Epithelial cell of prostate (primary cell): ENCODE measurements around the gene OASL.

Experiments
- DNase-seq: peaks from one replicate; pipeline ENCODE4 v3.0.0-alpha.2; 2011; ENCODE audit warnings: low read depth, low spot score
- H3K27ac ChIP-seq: fragments of 450-650 bp; 2 replicates; pipeline ENCODE4 v1.5.1; 2017; ENCODE audit warnings: mild to moderate bottlenecking

The OASL gene

GRCh38 chr12:121018860-121019617, 20.0 kb downstream of the OASL start:
- DNase-seq = no peak
- H3K27ac ChIP-seq = no peak overlapping the region

DNA sequence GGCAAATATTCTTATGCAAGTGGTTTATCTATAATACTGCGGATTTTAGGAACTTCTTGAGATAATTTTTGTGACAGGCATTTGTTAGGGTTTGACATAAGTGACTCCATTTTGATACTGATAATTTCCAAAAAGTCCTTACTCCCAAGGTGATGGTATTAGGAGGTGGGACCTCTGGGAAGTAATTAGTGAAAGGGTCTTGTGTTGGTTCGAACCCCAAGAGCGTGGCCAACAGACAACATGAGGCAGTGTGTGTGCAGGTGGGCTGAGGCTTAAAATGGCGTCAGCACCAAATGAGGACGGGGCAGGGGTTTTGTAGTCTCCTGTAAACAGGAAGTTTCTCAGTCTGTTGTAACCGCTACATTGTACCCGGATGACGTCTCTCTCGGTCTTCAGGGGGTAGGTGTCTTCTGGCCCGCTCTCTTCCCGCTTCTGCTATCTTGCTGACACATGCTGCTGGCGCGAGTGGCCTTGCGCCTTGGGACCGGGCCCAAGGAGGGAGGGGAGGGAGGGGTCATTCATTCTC, 21.0 kb downstream of the OASL start:
- DNase-seq = no peak

DNA sequence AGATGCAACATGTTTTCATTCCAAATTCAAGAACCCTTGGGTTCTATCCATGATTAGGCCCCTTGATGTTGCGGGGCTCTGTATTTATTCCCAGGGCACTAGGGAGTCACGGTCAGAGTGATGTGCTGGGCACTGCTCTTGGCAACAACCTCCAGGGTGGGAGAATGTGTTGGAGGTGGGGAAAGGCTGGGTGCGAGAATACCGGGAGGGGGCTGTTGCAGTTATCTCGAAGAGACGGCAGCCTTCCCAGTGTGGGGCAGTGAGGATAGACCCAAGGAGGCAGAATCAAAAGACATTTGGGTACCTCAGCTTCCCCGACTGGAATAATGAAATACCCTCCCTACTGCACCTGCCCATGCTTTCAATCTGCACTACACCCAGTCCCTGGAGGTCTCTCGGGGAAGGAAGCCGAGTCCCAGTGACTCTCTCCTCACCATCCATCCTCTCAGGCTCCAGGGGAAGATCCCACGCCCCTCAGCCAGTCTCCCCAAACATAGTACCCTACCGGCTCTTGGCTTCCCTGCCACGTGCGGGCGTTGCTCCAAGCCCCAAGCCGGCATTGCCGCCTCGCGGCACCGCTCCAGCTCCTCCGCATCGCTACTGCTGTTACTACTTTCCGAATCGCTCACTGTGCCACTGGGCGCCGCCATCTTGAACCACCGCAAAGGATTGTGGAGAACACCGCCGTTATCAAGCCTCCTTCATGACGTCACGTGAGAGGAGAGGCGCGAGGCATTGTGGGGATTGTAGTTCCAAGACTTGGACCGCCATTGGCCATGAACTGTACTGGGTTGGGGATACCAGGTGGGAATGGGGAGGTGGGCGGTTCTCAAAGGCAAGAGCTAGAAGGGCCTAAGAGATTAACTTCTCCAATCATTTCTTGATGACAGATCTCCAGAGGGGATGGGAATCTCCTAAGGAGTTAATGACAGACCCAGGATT, 22.9 kb downstream of the OASL start, which contains the start of gene C12orf43:
Gene C12orf43, minus strand, starts transcription at position 663 of the 942 bp plus-strand sequence. Its CDS starts 13 bp downstream, at position 650.
- DNase-seq = peak; percentile 50
- peak within 1 kb of the TSS; percentile 48 for H3K27ac ChIP-seq

More for the DNA sequence above, 21.0 kb downstream of the OASL start:
- no peak overlapping the region for H3K27ac ChIP-seq

- no peak overlapping the region for H3K27ac ChIP-seq
- DNase-seq = no peak
Measured at GRCh38 chr12:121013715-121014114, 25.3 kb downstream of the OASL start.

- DNase-seq = no peak
- H3K27ac ChIP-seq = no peak overlapping the region
Measured at GRCh38 chr12:121011820-121012219, 27.2 kb downstream of the OASL start.

DNA sequence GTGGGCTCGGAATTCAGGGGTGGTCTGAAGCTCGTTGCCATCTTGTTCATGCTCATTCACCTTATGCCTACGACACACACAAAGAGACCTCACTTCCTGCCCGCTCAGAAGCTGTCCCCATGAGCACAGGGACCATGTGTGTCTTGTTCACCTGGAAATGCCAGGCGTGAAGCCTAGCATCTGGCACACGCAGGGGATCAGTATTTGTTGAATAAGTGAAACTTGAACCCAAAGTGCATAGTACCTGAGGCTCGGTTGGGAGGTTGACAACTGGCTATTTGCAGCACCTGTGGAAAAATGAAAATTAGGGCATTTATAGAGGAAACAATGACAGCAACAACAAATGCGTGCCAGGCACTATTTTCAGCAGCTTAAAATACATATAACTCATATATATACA, 28.2 kb downstream of the OASL start:
- H3K27ac ChIP-seq = no peak overlapping the region
- no peak for DNase-seq

DNA sequence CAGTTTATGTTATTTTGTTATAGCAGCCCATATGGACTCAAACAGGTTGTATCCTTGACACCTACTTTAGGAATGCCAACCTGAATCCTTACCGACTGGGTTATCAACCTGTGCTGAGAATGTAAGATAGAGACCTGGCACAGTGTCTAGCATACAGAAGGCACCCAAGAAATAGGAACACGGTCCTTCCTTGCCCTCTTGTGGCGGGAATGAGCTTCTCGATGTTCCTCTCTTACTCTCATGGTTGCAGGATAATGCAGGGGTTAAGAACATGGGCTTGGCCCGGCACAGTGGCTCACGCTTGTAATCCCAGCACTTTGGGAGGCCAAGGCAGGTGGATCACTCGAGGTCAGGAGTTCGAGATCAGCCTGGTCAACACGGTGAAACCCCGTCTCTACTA, 29.3 kb downstream of the OASL start:
- H3K27ac ChIP-seq = no peak overlapping the region
- DNase-seq = no peak

DNA sequence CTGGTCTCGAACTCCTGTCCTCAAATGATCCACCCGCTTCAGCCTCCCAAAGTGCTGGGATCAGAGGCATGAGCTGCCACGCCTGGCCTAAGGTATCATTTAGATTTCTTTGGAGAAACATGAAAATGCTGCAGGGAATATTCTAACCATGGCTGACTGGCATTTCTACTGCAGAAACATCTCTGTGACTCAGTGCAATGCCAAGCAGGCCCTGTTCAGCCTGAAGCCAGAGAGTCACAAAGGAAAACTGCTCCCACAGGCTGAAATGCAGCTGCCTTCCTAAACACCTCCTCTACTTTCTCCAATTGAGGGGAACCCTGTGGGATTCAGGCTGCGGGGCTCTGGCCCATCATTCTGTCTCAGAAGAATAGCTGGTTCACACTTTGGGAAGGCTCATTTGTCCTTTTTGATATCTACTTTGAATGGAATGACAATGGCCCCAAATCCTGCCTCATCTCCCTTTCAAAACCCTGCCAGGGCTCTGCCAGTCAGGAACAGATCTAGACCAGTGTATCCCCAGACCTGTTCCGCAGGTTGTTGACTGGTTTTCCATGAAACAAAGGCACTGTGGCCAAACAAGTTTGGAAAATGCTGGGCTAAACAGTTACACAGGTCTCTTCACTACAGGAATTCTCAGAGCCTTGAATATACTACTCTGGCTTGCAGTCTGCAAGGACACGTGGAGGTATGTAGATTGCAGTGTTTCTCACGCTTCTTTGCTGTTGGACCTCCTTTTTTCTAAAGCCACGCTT, 30.5 kb downstream of the OASL start:
- no peak overlapping the region for H3K27ac ChIP-seq
- no peak for DNase-seq

GRCh38 chr12:121005346-121005815, 33.7 kb downstream of the OASL start:
- H3K27ac ChIP-seq = no peak overlapping the region
- no peak for DNase-seq

GRCh38 chr12:121004253-121004815, 34.7 kb downstream of the OASL start:
- H3K27ac ChIP-seq = no peak overlapping the region
- no peak for DNase-seq

DNA sequence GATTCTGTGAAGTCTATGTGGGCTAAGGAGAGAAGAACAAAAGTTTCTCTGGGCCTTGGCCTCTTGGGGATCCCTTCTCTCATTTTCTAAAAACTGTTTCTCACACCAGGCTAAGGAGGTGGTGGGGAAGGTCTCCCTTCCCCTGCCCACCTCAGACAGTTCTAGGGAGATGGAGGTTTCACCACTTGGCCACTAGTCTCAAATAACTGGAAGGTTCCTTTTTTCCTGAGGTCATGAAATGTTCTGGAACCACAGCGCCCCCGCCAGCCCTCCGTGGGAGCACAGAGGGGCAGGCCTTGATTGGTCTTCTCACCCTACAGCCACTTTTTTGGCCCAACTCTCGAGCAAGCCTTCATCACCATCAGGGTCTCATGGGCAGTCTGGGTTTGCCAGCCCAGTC, 35.4 kb downstream of the OASL start:
- no peak for DNase-seq
- no peak overlapping the region for H3K27ac ChIP-seq

GRCh38 chr12:121001841-121002483, 37.1 kb downstream of the OASL start:
- H3K27ac ChIP-seq = no peak overlapping the region
- DNase-seq = no peak

- no peak overlapping the region for H3K27ac ChIP-seq
- no peak for DNase-seq
Measured at GRCh38 chr12:121001060-121001459, 38.0 kb downstream of the OASL start.

DNA sequence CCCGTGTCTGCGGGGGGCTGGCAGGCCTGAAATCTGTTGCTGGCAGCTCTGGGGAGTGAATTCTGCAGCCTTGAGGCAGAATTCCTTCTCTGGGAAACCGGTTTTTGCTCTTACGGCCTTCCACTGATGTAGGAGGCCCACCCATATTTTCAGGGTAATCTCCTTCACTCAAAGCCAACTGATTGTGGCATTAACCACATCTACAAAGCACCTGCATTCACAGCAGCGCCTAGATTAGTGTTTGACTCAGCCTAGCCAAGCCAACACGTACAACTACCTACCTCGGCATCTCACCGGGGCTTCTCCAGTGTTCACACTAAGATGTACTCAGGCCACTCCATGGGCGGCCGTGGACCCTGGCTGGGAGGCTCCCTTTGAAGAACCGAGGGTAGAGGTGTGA, 38.5 kb downstream of the OASL start:
- H3K27ac ChIP-seq = no peak overlapping the region
- DNase-seq = no peak

- DNase-seq = no peak
- H3K27ac ChIP-seq = no peak overlapping the region
Measured at GRCh38 chr12:120999191-121000120, 39.6 kb downstream of the OASL start.

DNA sequence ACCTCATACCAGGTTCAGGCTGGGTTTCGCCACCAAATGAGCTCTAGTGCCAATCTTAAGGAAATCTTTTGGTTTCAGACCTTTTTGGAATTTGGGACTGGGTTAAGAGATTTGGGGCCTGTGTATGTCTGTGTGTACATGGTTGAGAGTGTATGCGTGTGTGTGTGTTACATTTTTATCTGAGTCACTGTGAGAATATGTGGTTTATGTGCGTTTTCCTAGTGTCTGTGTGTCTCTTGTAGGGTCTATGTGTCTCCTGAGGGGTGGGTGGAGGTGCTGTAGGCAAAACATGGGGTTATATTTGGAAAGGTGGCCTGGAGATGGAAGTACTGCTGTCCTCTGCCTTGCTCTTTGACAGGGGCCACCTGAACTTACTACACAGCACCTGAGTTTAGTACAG, 40.6 kb downstream of the OASL start:
- DNase-seq = no peak
- no peak overlapping the region for H3K27ac ChIP-seq

DNA sequence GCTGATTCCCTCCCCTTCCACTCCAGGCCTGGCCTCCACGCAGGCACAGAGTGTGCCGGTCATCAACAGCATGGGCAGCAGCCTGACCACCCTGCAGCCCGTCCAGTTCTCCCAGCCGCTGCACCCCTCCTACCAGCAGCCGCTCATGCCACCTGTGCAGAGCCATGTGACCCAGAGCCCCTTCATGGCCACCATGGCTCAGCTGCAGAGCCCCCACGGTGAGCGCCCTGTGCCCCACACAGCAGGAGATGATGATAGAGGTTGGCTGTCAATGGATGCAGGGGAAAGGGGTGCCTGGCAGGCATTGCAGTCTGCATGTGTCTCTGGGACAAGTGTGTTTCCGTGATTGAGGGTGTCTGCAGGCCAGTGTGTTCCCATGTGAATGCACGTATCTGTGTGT, 41.6 kb downstream of the OASL start:
- H3K27ac ChIP-seq = no peak overlapping the region
- DNase-seq = no peak

- DNase-seq = no peak
Measured at GRCh38 chr12:120996133-120996746, 42.8 kb downstream of the OASL start.

More at GRCh38 chr12:120996133-120996746, 42.8 kb downstream of the OASL start:
- H3K27ac ChIP-seq = no peak overlapping the region
